Cerebellar cortex (tissue), 1 donor: ENCODE data around the gene PLA2G4A.
A peak's percentile ranks its signal among the peaks of the same experiment; 100 is the strongest.

Experiments used
- DNase-seq: peaks from one replicate; pipeline ENCODE4 v3.0.0-alpha.2; 2015; ENCODE audit warnings: low spot score

Gene PLA2G4A

DNA sequence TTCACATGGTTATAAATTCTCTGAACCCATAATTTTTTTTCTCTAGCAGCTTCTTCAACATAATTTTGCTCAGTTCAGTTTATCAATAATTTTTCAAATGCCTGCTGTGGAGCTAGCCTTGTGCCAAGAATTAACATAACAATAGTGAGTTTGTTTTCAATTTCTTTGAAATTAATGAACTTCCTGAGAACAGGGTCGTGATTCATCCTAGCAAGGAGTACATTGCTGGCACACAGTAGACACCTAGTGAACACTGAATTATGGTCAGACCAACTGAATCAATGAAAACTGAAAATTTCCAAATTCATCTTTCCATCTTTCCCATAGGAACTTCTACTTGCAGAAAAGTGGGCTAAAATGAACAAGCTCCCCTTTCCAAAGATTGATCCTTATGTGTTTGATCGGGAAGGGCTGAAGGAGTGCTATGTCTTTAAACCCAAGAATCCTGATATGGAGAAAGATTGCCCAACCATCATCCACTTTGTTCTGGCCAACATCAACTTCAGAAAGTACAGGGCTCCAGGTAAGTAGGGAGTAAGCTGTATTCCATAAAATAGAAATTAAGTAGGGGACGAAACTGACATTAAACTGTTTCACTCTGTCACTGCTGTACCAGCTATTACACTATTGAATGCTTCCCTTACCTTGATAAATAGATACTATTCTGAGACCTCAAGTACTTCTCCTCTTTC, 148.7 kb downstream of the PLA2G4A start:
- DNase-seq: no peak

DNA sequence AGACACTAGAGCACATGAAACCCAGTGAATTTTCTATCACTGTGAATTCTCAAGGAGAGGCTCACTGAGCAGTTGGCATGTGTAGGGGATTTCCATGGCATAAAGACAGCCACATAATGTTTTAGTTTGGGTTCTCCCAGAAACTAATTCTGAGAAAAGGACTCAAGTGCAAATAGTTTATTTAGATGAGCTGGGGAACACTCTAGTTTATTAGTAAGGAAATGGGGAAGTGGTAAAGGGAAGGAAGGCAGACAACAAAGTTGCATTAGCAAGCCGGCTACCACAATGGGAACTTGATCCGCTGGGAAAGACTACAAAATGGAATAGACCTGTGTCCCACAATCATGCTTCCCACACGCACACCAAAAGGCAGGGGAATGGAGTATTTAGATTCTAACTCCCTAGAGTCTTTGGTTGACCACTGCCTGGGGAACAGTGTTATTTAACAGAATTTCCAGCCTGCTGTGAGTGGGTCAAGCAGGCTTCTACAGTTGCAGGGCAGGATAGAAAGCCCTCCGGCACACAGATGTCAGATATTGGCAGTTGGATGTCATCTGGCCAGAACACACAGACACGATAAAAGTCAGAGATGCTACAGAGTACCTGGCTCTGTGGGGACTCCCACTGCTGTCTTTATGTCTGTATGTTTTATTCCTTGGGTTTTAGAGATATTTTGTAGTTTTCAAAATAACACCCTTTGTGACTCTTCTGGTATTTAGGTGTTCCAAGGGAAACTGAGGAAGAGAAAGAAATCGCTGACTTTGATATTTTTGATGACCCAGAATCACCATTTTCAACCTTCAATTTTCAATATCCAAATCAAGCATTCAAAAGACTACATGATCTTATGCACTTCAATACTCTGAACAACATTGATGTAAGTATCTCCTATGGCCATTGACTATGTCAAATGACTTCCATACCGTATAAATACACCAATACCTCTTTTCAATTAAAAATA, 150.1 kb downstream of the PLA2G4A start:
- DNase-seq: no peak

DNA sequence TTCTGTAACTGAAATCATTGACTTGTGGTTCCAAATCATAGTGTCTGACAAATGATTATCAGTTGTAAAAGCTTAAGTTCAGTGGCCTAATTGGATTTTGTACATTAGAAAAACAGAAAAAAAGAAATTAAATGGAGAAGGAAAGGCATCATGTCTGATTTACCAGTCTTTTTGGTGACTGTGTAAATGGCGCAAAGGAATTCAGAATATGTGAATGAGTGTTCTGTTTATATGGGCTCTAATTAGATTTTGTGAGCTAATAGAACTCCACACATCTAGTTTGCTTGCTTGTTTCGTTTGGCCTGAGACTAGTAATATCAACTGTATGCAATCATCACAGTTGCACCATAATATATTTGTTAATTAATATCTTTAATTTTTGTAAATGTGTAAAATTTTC, 151.7 kb downstream of the PLA2G4A start:
- no peak for DNase-seq

DNA sequence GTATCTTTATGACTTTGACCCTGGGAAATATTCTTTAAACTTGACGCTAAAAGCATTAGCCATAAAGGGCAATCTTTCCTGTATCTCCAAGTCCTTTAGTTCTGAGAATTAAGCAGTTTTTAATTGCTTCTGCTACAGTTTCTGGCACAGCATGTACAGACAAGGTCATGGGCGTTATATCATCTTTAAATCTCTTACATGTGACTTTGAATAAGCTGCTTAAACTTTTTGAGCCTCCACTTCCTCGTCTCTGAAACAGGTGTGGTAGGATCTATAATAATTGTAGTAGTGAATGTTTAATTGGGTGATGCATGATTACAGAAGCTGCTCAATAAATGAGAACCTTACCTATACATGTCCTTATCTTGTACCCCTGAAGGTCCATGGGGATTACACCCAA, 153.4 kb downstream of the PLA2G4A start:
- DNase-seq: no peak

DNA sequence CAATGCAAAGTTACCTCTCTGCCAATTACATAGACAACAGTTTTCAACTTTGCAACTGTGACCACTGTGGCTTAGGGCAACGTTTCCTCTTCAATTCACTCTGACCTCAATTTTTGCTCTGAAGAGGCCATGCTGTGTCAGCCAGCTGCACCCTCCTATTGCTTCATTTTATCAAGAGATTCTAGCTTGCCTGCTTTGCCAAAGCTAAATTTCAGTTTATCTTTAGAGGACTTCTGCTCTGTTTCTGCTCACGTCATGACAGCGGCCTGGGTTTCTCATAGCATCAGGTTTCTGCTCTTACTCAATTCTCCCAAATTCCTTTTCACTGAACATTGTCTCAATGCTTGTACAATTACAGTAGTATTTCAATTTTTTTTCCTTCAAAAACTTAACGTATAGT, 154.6 kb downstream of the PLA2G4A start:
- DNase-seq: peak; percentile 17

DNA sequence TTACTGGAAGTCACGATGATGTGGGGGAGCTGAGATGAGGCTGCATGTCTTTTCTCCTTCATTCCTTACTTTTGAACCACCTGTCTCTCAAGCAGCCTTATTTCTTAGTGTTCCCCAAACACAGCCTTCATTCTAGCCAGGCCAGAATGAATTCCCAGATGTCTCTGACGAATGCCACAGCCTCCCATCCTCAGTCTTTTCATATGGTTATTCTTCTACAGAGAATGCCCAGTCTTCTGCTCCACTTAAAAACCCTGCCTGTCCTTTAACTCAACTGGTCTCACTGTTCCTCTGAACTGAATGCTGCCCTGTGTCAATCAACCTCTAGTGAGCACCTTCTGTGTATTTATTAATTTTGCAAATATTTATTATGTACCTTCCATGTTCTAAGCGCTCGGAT, 156.2 kb downstream of the PLA2G4A start:
- DNase-seq: no peak

DNA sequence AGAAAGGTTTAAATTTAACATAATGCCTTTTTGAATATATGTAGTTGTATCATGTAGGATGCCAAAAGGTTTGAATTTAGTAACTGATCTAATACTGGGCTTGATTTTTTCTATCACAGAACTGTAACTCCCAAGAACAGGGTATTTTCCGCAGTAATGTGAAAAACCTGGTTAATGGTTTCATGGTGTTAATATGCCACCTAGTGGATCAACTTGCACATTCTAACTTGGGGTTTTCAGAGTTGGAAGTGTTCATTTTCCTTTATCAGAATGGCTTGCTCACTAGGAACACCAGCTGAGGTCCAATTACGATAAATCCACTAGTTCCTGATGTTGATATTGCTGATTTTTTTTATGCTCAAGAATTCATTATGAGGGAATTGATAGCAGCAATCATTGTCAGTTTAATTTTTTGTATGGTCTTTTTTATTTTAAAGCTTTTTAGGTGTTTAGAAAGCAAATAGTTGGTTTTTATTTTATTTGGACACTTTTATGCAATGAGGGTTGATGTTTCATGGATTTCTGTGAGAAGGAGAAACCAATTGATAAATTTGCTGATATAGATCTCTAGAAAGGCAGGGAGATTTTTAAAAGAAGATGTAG, 157.2 kb downstream of the PLA2G4A start:
- DNase-seq: peak; percentile 67

DNA sequence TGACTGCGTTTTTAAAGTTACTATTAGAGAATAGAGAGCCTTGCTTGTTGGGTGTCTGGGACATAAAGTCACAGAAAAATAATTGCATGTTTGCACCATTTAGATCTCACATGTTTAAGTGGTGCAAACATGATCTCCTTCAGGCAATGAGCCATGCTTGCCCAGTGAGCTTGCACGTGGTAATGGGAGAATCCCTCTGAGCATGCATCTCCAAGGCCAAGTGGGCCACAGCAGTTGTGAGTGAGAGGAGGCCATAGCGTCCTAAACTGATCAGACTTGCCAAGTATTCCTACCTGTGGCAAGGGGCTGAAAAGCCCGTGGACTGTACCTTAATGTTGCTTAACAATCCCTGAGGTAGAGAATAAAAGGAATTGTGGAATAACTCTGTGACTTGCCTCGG, 158.3 kb downstream of the PLA2G4A start:
- no peak for DNase-seq

DNA sequence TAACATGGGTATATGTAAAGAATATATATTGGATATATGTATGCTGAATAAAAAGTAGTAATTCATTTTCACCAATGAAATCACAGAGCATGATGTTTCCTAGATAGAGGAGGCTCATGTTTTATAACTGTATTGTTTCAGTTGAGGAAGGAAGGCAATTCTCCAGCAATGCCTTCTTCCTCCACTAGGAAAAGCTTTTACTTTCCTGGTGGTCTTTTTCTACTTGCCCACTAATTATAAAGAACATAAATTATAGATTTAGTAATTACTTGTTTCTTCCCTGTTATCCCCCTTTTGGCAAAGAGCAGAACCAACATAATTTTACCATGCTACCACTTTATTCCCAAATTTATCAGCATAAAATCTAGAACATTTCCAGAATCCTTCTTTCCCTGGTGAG, 159.0 kb downstream of the PLA2G4A start:
- DNase-seq: no peak

DNA sequence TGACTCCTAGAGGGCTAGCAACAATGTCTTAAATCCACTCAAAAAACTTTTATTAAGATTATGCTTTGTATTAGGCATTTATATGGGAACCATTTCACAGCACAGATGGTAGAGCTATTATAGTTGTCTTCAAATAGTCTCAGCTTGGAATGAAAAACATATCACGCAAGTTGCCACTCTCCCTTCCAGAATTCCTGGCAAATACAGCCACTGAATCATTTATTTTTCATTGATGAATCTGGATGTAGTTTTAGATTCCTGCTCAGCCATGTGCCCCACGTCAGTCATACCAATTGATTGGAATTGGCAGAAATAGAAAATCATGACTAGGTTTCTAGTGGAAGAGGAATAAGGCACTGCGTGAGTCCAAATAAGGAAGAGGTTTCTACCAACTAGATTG, 165.2 kb downstream of the PLA2G4A start:
- DNase-seq: no peak

DNA sequence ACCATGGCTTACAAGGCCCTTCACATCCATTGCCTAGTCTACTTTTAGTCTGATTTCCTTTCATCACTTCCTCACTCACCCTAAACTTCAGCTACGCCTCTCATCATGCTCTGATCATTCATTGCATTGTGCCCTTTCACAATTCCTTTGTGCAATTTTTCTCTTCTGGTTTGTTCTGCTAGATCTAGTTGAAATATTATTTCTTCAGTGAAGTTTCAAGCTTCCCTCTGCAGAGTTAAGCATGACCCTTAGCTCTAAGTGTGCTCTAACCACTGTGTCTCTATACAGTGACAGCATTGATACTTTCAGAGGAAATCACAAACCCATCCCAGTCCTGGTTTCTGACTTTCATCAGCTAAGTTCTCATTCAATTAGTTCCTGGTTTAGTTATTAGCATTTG, 166.1 kb downstream of the PLA2G4A start:
- DNase-seq: no peak

DNA sequence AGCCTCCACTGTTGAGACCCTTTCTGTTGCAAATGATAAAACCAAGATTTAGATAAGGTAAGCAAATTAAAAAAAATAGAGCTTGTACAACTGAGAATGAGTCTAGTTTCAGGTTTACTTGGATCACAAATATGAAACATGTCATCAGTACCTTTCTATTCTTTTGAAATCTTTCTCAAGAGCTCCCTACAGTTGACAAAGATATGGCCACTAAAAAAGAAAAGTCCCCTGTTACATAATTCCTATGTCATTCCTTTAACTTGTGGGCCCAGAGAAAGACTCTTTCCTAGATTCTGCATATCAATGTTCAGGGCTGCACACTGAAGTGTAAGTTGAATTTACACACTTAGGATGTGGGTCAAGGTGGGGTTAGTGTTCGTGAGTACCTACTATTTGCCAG, 168.1 kb downstream of the PLA2G4A start:
- DNase-seq: no peak

DNA sequence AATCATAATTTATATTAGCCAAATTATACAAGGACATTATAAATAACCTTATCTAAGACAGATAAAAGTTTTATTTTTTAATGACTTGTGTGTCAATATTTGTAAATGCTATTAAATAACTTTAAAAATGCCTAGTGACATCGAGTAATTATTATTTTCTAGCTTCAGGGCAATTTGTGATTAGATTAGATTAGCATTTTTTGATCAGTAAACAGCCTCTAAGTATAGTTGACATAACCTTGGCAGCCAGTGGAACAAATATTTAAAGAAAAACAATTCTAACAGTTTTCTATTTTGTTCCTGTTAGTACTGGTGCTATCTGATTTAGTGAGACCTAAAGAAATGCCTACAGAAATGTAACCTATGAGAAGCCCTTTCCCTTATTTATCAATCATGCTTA, 169.1 kb downstream of the PLA2G4A start:
- no peak for DNase-seq

DNA sequence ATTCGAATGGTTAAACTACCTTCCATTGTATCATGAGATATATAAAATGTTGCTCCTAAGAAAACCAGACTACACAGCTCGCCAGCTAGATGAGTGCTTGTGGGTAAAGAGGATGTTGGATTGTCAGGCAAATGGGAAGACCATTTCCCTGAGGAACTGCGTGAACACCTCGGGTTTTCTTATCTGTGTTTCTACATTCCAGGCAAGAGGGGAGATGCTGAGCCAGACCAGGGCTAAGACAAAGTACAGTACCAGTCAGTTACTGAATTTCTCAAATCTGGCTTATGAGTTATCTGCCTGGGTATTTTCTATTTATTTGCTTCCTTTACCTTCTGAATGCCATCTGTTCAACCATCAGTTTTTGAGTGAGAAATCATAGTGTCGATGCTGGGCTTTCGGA, 170.8 kb downstream of the PLA2G4A start:
- DNase-seq: no peak

DNA sequence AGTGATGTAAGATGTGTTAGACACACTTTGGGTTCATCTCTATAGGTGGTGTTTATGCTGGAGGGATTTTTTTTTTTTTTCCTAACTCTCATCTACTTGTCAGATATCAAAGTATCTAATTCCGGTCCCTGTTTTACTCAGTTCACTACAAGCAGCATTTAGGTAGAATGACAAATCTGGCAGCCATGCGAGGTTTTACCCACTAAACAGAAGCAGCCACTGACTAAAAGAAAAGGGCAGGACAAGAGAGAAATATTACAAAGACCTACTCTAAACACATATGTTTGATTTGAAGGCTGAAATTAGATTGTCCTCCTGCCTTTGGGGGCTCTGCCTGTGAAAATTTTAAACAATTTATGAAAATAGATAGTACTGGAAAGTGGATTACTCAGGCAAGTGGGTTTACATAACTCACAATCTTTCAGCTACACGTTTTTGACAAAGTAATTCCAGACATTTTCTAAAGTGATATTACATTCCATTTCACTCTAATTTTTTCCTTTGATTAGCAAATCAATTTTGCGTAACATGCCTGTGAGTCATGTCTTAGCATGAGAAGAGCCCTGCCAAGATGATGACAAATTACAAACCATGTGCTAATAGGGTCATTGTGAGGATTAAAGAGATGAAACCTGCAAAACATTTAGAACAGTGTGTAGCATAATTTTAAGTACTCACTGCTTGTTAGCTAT, 172.6 kb downstream of the PLA2G4A start:
- no peak for DNase-seq

DNA sequence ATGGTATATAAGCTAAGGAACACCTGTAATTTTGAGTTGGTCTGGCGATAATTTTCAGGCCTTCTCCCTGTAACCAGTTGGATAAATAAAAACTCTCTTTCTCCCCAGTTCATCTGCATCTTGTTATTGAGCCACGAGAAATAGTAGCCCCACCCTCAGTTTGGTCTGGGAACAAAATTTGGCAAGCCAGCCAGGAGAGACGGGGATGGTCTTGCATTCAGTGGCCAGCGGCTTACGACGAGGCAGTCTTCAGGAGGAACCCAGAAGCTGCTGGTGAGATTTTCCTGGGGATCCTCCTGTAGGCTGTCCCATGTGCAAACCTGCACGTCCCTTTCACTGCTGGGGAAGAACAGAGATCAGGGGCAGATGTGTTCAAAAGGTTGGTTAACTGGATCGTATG, 174.6 kb downstream of the PLA2G4A start:
- DNase-seq: no peak

DNA sequence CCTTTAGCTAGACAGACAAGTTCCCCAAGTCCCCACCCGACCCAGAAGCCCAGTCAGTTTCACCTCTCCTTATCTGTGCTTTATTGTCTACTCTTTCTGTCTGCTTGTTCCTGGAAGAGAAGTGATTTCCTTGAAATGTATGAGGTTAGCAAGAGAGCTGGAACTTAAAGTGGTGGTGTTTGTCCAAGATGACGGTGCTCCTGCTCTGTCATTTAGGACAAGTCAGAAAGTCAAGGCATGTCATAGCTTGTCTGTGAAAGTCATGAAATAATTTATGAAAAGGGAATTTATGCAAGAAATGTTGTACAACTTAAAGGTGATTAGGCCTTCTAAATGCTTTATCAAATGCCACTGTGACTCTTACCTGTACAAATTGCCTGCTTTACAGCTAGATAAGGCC, 178.1 kb downstream of the PLA2G4A start:
- DNase-seq: no peak

DNA sequence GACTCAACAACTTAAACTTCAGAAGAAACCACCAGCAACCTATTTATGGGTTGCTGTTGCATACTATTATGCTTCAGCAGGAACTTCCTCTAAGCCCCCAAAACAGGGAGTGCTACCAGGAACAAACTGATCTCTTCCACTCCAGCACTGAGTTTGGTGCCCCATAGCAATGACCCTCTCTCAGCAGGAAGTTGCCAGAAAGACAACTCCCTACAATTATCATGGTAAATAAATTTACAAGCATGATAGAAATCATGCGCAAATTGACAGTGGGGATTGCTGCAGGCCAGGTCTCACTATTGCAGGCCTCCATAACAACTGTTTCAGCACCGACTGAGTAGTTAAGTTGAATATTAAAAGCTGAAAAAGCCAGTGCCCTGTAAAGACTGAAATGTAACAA, 180.6 kb downstream of the PLA2G4A start:
- no peak for DNase-seq

DNA sequence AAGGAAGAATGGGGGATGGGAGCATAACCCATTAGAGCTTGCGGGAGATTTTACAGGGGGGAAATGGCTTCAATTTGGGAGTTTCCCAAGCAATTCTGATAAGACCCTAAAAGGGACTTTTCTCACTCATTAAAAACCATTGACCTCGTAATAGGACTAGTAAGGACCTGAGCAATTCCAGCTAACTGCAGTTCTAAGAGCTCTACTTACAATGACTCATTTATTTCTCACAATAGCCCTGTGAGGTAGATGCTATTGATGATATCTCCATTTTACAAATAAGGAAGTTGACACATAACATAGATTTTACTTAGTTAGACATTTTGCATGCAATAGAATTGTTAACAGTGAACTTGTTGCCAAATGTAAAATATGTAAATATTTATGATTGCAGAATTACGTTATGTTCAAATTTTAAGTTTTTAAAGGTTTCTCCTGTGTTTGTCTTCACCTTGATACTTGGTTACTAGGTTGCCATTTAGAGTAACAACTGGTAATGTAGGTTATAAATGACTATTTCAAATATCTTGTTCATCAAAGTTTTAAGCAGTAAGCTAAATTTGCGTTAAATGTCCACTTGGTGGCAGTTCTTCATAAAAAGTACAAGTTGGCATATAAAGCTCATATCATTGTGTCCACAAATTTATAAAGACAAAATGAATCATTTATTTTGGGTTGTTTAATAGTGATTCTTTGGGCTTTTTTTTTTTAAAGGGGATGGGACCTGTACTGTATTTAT, 182.0 kb downstream of the PLA2G4A start:
- DNase-seq: no peak

DNA sequence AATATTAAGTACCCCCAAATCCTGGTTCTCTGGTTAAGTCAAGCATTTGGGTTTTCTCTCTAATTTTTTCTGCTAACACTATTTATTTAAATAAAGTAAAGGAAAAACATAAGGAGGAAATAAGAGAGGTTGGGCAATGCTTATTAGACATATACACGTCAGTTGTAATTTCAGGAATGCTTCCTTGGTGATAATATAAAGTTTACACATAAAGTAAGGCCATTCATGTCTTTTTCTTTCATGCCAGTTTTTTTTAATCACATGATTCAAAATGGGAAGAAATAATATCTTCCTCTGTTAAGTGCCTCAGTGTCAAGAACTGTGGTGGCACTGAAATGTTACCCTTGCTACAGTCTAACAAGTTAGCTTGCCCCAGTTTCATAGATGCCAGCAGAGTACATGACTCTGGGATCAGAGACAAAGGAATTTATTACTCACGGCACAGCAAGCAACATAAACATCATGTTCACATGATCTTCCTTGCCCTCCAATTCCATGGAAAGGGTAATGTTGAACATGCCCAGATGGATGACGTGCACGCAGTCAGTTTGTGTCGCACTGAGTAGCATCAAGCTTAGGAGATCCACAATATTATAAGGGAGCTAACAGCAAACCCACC, 184.9 kb downstream of the PLA2G4A start:
- no peak for DNase-seq

DNA sequence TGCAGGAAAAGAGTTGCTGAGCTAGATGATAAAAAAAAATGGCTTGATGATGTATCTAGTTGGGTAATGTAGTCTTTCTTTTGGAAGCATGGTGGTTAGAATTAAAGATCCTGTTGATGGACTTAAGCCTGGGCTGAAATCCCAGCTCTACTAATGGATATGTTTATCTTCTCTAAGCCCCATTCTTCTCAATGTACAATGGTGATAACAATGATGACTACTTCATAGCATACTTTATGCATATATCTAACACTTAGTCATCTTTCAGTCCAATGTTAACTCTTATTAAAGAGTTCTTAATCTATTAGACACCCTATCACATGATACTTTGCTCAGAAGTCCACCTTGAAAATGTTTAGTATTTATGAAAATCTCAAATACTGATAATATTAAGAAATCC, 189.5 kb downstream of the PLA2G4A start:
- no peak for DNase-seq
